WTC11 (cell line): ENCODE data around the gene PLPP7. TPM values are rescaled to one million over a fixed set of nuclear protein-coding genes. Genes with fewer than 3 reads are reported as not detected.

ENCODE experiments used
- ATAC-seq: fragments of 200-7000 bp; cut with Tn5 transposase; 2 replicates; pipeline ENCODE4 v1.10.0; 2021; ENCODE audit warnings: mild to moderate bottlenecking, moderate library complexity
- CTCF ChIA-PET: fragments of 300-600 bp; sonication (Branson Sonifier 250); formaldehyde crosslinking; loops from one replicate; lab custom pipeline; 2021; ENCODE audit warnings: antibody characterized with exemption; lab: Charles Lee
- POLR2A ChIA-PET: fragments of 350-600 bp; sonication (Branson Sonifier 250); formaldehyde crosslinking; loops from one replicate; lab custom pipeline; 2021; ENCODE audit warnings: antibody characterized with exemption; lab: Charles Lee
- DNase-seq: peaks from one replicate; pipeline ENCODE4 v3.0.0; 2021; ENCODE audit warnings: low spot score
- H3K27ac Mint-ChIP-seq: 2 replicates; pipeline ENCODE4 v1.8.0; 2021; ENCODE audit warnings: mixed read lengths
- H3K27me3 Mint-ChIP-seq: 2 replicates; pipeline ENCODE4 v1.8.0; 2021; ENCODE audit warnings: low read depth, mild to moderate bottlenecking, moderate library complexity, mixed read lengths
- H3K36me3 Mint-ChIP-seq: 2 replicates; pipeline ENCODE4 v1.8.0; 2021; ENCODE audit warnings: mixed read lengths
- H3K4me1 Mint-ChIP-seq: 2 replicates; pipeline ENCODE4 v1.8.0; 2022; ENCODE audit warnings: mixed read lengths
- H3K4me3 Mint-ChIP-seq: 2 replicates; pipeline ENCODE4 v1.8.0; 2021; ENCODE audit warnings: mild to moderate bottlenecking, moderate library complexity, mixed read lengths
- H3K9me3 Mint-ChIP-seq: 2 replicates; pipeline ENCODE4 v1.8.0; 2021; ENCODE audit warnings: mixed read lengths
- ATF3 ChIP-seq: sonication (generic); formaldehyde crosslinking; conservative IDR thresholded peaks from 2 replicates; pipeline ENCODE4 v1.8.1; 2022; ENCODE audit warnings: mild to moderate bottlenecking, missing genetic modification reagents
- E2F5 ChIP-seq: sonication (generic); formaldehyde crosslinking; IDR thresholded peaks from 2 replicates; pipeline ENCODE4 v1.8.1; 2022; ENCODE audit warnings: mild to moderate bottlenecking, moderate library complexity, missing genetic modification reagents
- FOXJ3 ChIP-seq: sonication (generic); formaldehyde crosslinking; IDR thresholded peaks from 2 replicates; pipeline ENCODE4 v1.9.0; 2021; ENCODE audit warnings: missing genetic modification reagents, mild to moderate bottlenecking, borderline replicate concordance
- FOXP1 ChIP-seq: sonication (generic); formaldehyde crosslinking; IDR thresholded peaks from 2 replicates; pipeline ENCODE4 v1.8.0; 2022; ENCODE audit warnings: missing genetic modification reagents, mild to moderate bottlenecking, moderate library complexity, borderline replicate concordance
- GRHL2 ChIP-seq: fragments of 250-450 bp; sonication (Bioruptor Pico); IDR thresholded peaks from 2 replicates; pipeline ENCODE4 v1.8.0; 2022; ENCODE audit warnings: mild to moderate bottlenecking, moderate library complexity; ENCODE audit not compliant: insufficient replicate concordance, severe bottlenecking
- GTF2I ChIP-seq: fragments of 250-450 bp; sonication (Bioruptor Pico); conservative IDR thresholded peaks from 2 replicates; pipeline ENCODE4 v1.4.0; 2021; ENCODE audit warnings: mild to moderate bottlenecking
- HMGA2 ChIP-seq: fragments of 250-450 bp; sonication (Bioruptor Pico); IDR thresholded peaks from 2 replicates; pipeline ENCODE4 v1.4.0; 2021; ENCODE audit warnings: mild to moderate bottlenecking, moderate library complexity
- IRF1 ChIP-seq: sonication (generic); formaldehyde crosslinking; IDR thresholded peaks from 2 replicates; pipeline ENCODE4 v1.8.0; 2023; ENCODE audit warnings: missing genetic modification reagents
- JAZF1 ChIP-seq: fragments of 250-450 bp; sonication (Bioruptor Pico); IDR thresholded peaks from 2 replicates; pipeline ENCODE4 v1.9.0; 2021; ENCODE audit warnings: moderate library complexity, mild to moderate bottlenecking, inconsistent platforms
- MXD4 ChIP-seq: fragments of 250-450 bp; sonication (Bioruptor Pico); IDR thresholded peaks from 2 replicates; pipeline ENCODE4 v1.8.0; 2021; ENCODE audit warnings: mild to moderate bottlenecking, moderate library complexity, borderline replicate concordance
- NFYB ChIP-seq: sonication (generic); formaldehyde crosslinking; conservative IDR thresholded peaks from 2 replicates; pipeline ENCODE4 v1.8.0; 2022; ENCODE audit warnings: low read depth, missing genetic modification reagents
- PREB ChIP-seq: sonication (generic); formaldehyde crosslinking; IDR thresholded peaks from 2 replicates; pipeline ENCODE4 v1.8.1; 2022; ENCODE audit warnings: mild to moderate bottlenecking, missing genetic modification reagents, moderate library complexity, borderline replicate concordance
- RELA ChIP-seq: sonication (generic); formaldehyde crosslinking; IDR thresholded peaks from 2 replicates; pipeline ENCODE4 v1.8.1; 2022; ENCODE audit warnings: missing genetic modification reagents, mild to moderate bottlenecking, borderline replicate concordance
- RORB ChIP-seq: fragments of 250-450 bp; sonication (Bioruptor Pico); IDR thresholded peaks from 2 replicates; pipeline ENCODE4 v1.9.0; 2021; ENCODE audit warnings: mild to moderate bottlenecking
- TCF7 ChIP-seq: sonication (generic); formaldehyde crosslinking; IDR thresholded peaks from 2 replicates; pipeline ENCODE4 v1.8.0; 2022; ENCODE audit warnings: mild to moderate bottlenecking, low read depth, missing genetic modification reagents, moderate library complexity
- ZNF232 ChIP-seq: sonication (generic); formaldehyde crosslinking; IDR thresholded peaks from 2 replicates; pipeline ENCODE4 v1.8.0; 2022; ENCODE audit warnings: mild to moderate bottlenecking, missing genetic modification reagents
- ZNF263 ChIP-seq: sonication (generic); formaldehyde crosslinking; IDR thresholded peaks from 2 replicates; pipeline ENCODE4 v1.8.1; 2022; ENCODE audit warnings: low read depth, mild to moderate bottlenecking, moderate library complexity, missing genetic modification reagents
- ZNF317 ChIP-seq: sonication (generic); formaldehyde crosslinking; IDR thresholded peaks from 2 replicates; pipeline ENCODE4 v1.8.1; 2023; ENCODE audit warnings: low read depth, mild to moderate bottlenecking, moderate library complexity, missing genetic modification reagents, borderline replicate concordance
- ZNF423 ChIP-seq: fragments of 250-450 bp; sonication (Bioruptor Pico); IDR thresholded peaks from 2 replicates; pipeline ENCODE4 v2.1.2; 2022; ENCODE audit warnings: mild to moderate bottlenecking, moderate library complexity
- total RNA-seq: library from RNA; stranded (reverse); gene quantifications from 3 replicates; pipeline ENCODE4 v1.2.3, GENCODE V29; 2021
- TF ChIP-seq, protein P1 (sequence below): sonication (generic); formaldehyde crosslinking; IDR thresholded peaks from 2 replicates; pipeline ENCODE4 v1.8.0; 2022; ENCODE audit warnings: missing genetic modification reagents
- TF ChIP-seq, protein P2 (sequence below): fragments of 250-450 bp; sonication (Bioruptor Pico); IDR thresholded peaks from 2 replicates; pipeline ENCODE4 v1.9.0; 2021; ENCODE audit warnings: moderate library complexity, mild to moderate bottlenecking, inconsistent platforms, borderline replicate concordance
- TF ChIP-seq, protein P3 (sequence below): sonication (generic); formaldehyde crosslinking; IDR thresholded peaks from 2 replicates; pipeline ENCODE4 v1.8.0; 2022; ENCODE audit warnings: mild to moderate bottlenecking, missing genetic modification reagents
- TF ChIP-seq, protein P4 (sequence below): fragments of 200-600 bp; IDR thresholded peaks from 2 replicates; pipeline ENCODE4 v1.8.0; 2022; ENCODE audit warnings: antibody characterized with exemption

The PLPP7 gene
- total RNA-seq, 1 experiment from 2014 or later = 4.2 TPM

DNA sequence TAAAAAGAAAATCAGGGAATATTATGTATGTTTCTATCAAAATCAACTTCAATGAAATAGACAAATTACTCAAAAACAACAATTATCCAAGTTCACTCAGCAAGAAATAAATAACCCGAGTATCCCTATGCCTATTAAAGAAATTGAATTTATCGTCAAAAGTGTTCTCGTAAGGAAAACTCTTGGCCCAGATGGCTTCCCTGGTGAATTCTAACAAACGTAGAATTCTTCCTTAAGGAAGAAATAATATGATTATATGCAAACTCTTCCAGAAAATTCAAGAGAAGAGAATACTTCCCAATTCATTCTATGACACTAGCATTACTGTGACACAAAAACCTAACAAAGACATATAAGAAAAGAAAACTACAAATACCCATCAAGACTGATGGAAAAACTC, 42.9 kb upstream of the PLPP7 start:
- Mint-ChIP-seq H3K27me3 (no peaks in the 10 kb centered on the region), H3K27ac (no peak overlapping the region), H3K36me3 (peaks cover 5% of the 10 kb centered on the region), H3K4me3 (no peak overlapping the region), H3K4me1 (no peaks in the 10 kb centered on the region), H3K9me3 (peaks cover 20% of the 10 kb centered on the region)
- ChIA-PET POLR2A (no interaction called here), CTCF (no interaction called here)
- no peak for DNase-seq
- TF ChIP-seq MXD4 (CRISPR knock-in tag) (no peak), GRHL2 (CRISPR knock-in tag) (no peak), ZNF423 (no peak), IRF1 (CRISPR knock-in tag) (no peak), RORB (no peak), FOXP1 (CRISPR knock-in tag) (no peak), ATF3 (CRISPR knock-in tag) (no peak), JAZF1 (CRISPR knock-in tag) (no peak)
- TF ChIP-seq, protein P1, sequence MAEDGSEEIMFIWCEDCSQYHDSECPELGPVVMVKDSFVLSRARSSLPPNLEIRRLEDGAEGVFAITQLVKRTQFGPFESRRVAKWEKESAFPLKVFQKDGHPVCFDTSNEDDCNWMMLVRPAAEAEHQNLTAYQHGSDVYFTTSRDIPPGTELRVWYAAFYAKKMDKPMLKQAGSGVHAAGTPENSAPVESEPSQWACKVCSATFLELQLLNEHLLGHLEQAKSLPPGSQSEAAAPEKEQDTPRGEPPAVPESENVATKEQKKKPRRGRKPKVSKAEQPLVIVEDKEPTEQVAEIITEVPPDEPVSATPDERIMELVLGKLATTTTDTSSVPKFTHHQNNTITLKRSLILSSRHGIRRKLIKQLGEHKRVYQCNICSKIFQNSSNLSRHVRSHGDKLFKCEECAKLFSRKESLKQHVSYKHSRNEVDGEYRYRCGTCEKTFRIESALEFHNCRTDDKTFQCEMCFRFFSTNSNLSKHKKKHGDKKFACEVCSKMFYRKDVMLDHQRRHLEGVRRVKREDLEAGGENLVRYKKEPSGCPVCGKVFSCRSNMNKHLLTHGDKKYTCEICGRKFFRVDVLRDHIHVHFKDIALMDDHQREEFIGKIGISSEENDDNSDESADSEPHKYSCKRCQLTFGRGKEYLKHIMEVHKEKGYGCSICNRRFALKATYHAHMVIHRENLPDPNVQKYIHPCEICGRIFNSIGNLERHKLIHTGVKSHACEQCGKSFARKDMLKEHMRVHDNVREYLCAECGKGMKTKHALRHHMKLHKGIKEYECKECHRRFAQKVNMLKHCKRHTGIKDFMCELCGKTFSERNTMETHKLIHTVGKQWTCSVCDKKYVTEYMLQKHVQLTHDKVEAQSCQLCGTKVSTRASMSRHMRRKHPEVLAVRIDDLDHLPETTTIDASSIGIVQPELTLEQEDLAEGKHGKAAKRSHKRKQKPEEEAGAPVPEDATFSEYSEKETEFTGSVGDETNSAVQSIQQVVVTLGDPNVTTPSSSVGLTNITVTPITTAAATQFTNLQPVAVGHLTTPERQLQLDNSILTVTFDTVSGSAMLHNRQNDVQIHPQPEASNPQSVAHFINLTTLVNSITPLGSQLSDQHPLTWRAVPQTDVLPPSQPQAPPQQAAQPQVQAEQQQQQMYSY (CRISPR knock-in tag) = no peak
- no peak for ATAC-seq

- H3K4me3 Mint-ChIP-seq = no peak overlapping the region
- no peaks in the 10 kb centered on the region for H3K36me3 Mint-ChIP-seq
- DNase-seq (no peak), ATAC-seq (no peak)
- H3K9me3 Mint-ChIP-seq = no peaks in the 10 kb centered on the region
- ChIA-PET POLR2A (no interaction called here), CTCF (interaction anchor here (1.0 to 2.3 kb wide), 2 partner anchors 20 to 84 kb away, joined by 3 to 10 read pairs; no protein-coding TSS in a partner anchor)
- no peaks in the 10 kb centered on the region for H3K27me3 Mint-ChIP-seq
- peaks cover 6% of the 10 kb centered on the region for H3K4me1 Mint-ChIP-seq
- no peak overlapping the region for H3K27ac Mint-ChIP-seq
- TF ChIP-seq ZNF263 (CRISPR knock-in tag) (no peak), ATF3 (CRISPR knock-in tag) (no peak), NFYB (CRISPR knock-in tag) (no peak), FOXP1 (CRISPR knock-in tag) (no peak), RELA (no peak), ZNF232 (CRISPR knock-in tag) (no peak), E2F5 (CRISPR knock-in tag) (no peak), PREB (CRISPR knock-in tag) (no peak), ZNF317 (no peak), MXD4 (CRISPR knock-in tag) (no peak), FOXJ3 (no peak), GTF2I (CRISPR knock-in tag) (no peak), HMGA2 (CRISPR knock-in tag) (no peak), RORB (no peak), TCF7 (no peak)
- TF ChIP-seq, protein P2, sequence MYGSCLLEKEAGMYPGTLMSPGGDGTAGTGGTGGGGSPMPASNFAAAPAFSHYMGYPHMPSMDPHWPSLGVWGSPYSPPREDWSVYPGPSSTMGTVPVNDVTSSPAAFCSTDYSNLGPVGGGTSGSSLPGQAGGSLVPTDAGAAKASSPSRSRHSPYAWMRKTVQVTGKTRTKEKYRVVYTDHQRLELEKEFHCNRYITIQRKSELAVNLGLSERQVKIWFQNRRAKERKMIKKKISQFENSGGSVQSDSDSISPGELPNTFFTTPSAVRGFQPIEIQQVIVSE (CRISPR knock-in tag) = no peak
- TF ChIP-seq, protein P3, sequence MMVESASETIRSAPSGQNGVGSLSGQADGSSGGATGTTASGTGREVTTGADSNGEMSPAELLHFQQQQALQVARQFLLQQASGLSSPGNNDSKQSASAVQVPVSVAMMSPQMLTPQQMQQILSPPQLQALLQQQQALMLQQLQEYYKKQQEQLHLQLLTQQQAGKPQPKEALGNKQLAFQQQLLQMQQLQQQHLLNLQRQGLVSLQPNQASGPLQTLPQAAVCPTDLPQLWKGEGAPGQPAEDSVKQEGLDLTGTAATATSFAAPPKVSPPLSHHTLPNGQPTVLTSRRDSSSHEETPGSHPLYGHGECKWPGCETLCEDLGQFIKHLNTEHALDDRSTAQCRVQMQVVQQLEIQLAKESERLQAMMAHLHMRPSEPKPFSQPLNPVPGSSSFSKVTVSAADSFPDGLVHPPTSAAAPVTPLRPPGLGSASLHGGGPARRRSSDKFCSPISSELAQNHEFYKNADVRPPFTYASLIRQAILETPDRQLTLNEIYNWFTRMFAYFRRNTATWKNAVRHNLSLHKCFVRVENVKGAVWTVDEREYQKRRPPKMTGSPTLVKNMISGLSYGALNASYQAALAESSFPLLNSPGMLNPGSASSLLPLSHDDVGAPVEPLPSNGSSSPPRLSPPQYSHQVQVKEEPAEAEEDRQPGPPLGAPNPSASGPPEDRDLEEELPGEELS = no peak
- TF ChIP-seq, protein P4, sequence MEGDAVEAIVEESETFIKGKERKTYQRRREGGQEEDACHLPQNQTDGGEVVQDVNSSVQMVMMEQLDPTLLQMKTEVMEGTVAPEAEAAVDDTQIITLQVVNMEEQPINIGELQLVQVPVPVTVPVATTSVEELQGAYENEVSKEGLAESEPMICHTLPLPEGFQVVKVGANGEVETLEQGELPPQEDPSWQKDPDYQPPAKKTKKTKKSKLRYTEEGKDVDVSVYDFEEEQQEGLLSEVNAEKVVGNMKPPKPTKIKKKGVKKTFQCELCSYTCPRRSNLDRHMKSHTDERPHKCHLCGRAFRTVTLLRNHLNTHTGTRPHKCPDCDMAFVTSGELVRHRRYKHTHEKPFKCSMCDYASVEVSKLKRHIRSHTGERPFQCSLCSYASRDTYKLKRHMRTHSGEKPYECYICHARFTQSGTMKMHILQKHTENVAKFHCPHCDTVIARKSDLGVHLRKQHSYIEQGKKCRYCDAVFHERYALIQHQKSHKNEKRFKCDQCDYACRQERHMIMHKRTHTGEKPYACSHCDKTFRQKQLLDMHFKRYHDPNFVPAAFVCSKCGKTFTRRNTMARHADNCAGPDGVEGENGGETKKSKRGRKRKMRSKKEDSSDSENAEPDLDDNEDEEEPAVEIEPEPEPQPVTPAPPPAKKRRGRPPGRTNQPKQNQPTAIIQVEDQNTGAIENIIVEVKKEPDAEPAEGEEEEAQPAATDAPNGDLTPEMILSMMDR = no peak
Observed at GRCh38 chr9:131252120-131252519, 37.4 kb upstream of the PLPP7 start.
